ENCODE results near the gene NUDT9. TPM values are rescaled to one million over a fixed set of nuclear protein-coding genes. Genes with fewer than 3 reads are reported as not detected.

The NUDT9 gene
- polyA plus RNA-seq, 1 donor: 26.0 TPM

Other genes starting within 250 kb of the NUDT9 start
- gene KLHL8, start 202.0 kb upstream of the NUDT9 start, polyA plus RNA-seq (ENCODE audit: insufficient read length): 9.3 TPM
- gene HSD17B13, start 99.7 kb upstream of the NUDT9 start, polyA plus RNA-seq (ENCODE audit: insufficient read length): not detected
- gene HSD17B11, start 31.4 kb upstream of the NUDT9 start, polyA plus RNA-seq (ENCODE audit: insufficient read length): 18.9 TPM
- gene SPARCL1, start 106.8 kb downstream of the NUDT9 start, polyA plus RNA-seq (ENCODE audit: insufficient read length): 183 TPM
- not detected for gene DSPP, start 186.0 kb downstream of the NUDT9 start, polyA plus RNA-seq (ENCODE audit: insufficient read length)
- not detected for gene DMP1, start 227.7 kb downstream of the NUDT9 start, polyA plus RNA-seq (ENCODE audit: insufficient read length)